TTC549 (cell line): Measurements from ENCODE around the gene TPM4.

Experiments used
- FAIRE-seq: peaks from 2 replicates; lab custom pipeline; 2012; peaks lifted over from hg19 to GRCh38; lab: Jason Lieb, UNC

Gene TPM4

GRCh38 chr19:16131648-16132047 lies 55.4 kb downstream of the TPM4 start:
- FAIRE-seq = no peak

GRCh38 chr19:16133818-16134217 lies 57.5 kb downstream of the TPM4 start:
- no peak for FAIRE-seq

GRCh38 chr19:16134510-16134909 lies 58.2 kb downstream of the TPM4 start:
- no peak for FAIRE-seq

GRCh38 chr19:16135430-16136127 lies 59.3 kb downstream of the TPM4 start:
- FAIRE-seq = no peak

- FAIRE-seq = no peak
These were observed 60.1 kb downstream of the TPM4 start for GRCh38 chr19:16136185-16136999.

- FAIRE-seq = no peak
These were observed 63.5 kb downstream of the TPM4 start for GRCh38 chr19:16139752-16140151.

- FAIRE-seq = no peak
These were observed 64.7 kb downstream of the TPM4 start for GRCh38 chr19:16141043-16141442.

GRCh38 chr19:16142032-16142580 lies 65.8 kb downstream of the TPM4 start:
- FAIRE-seq = no peak

GRCh38 chr19:16143399-16144215 lies 67.3 kb downstream of the TPM4 start, which contains the start of gene HSH2D:
Gene HSH2D, plus strand, starts transcription at chr19:16143685. Its CDS starts 5,066 bp downstream, at chr19:16148751.
- no peak for FAIRE-seq

- FAIRE-seq = no peak
These were observed 67.9 kb downstream of the TPM4 start for GRCh38 chr19:16144216-16144581.

GRCh38 chr19:16146112-16146511 lies 69.8 kb downstream of the TPM4 start:
- FAIRE-seq = no peak

GRCh38 chr19:16148443-16149229 lies 72.3 kb downstream of the TPM4 start:
- FAIRE-seq = no peak
